ENCODE data around the gene SMG9. TPM values are rescaled to one million over a fixed set of nuclear protein-coding genes. Genes with fewer than 3 reads are reported as not detected.
A peak's percentile ranks its signal among the peaks of the same experiment; 100 is the strongest.
"Not testable (repeated sequence)": the region's sequence is repeated elsewhere in the genome, so short reads cannot be mapped to it uniquely, and the experiment has no call there.

The SMG9 gene
- total RNA-seq, 1 donor from 2014 or later, result 35.0 TPM

DNA sequence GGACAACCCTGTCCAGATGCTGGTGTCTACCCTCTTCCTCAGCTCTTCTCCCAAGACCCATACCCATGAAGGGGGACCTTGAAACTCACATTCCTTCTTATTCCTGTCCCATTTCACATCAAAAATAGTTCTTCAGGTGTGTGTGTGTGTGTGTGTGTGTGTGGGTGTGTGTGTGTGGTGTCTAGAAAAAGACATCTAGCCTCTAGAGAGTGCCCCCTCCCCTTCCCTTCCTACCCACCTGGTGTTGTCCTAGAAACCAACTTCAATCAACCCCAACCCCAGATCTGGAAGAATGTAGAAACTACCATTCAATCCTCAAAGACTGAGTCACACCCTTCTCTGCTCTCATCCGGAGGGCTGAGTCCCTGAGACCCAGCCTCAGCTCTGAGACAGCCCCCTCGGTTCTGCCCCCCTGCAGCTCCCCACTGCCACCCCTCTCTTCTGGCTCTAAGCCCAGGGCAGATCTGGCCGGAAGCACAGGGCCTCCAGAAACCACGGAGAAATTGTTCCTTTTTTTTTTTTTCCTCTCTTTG lies 22.5 kb upstream of the SMG9 start:
- H3K4me3 Mint-ChIP-seq (ENCODE audit: unreplicated experiment), result peak overlapping the region; percentile 69
- peaks cover 37% of the 10 kb centered on the region for H3K4me1 Mint-ChIP-seq (ENCODE audit: low read depth, unreplicated experiment)
- H3K27me3 Mint-ChIP-seq (ENCODE audit: low read depth, unreplicated experiment), result peaks cover 30% of the 10 kb centered on the region

GRCh38 chr19:43776286-43776685 lies 21.5 kb upstream of the SMG9 start:
- Mint-ChIP-seq H3K27ac (ENCODE audit: unreplicated experiment) (peak overlapping the region; percentile 18), H3K4me3 (ENCODE audit: unreplicated experiment) (no peak overlapping the region), H3K27me3 (ENCODE audit: low read depth, unreplicated experiment) (peaks cover 29% of the 10 kb centered on the region), H3K4me1 (ENCODE audit: low read depth, unreplicated experiment) (peaks cover 32% of the 10 kb centered on the region), H3K9me3 (ENCODE audit: unreplicated experiment) (peaks cover 2% of the 10 kb centered on the region), H3K36me3 (ENCODE audit: low read depth, unreplicated experiment) (peaks cover 4% of the 10 kb centered on the region)
- no peak overlapping the region for H2AFZ ChIP-seq (ENCODE audit: low read depth, low read length)
- TF ChIP-seq, protein P1, sequence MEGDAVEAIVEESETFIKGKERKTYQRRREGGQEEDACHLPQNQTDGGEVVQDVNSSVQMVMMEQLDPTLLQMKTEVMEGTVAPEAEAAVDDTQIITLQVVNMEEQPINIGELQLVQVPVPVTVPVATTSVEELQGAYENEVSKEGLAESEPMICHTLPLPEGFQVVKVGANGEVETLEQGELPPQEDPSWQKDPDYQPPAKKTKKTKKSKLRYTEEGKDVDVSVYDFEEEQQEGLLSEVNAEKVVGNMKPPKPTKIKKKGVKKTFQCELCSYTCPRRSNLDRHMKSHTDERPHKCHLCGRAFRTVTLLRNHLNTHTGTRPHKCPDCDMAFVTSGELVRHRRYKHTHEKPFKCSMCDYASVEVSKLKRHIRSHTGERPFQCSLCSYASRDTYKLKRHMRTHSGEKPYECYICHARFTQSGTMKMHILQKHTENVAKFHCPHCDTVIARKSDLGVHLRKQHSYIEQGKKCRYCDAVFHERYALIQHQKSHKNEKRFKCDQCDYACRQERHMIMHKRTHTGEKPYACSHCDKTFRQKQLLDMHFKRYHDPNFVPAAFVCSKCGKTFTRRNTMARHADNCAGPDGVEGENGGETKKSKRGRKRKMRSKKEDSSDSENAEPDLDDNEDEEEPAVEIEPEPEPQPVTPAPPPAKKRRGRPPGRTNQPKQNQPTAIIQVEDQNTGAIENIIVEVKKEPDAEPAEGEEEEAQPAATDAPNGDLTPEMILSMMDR (IDR thresholded peaks at IDR 0.05; ENCODE audit: insufficient read depth, low read depth, low read length), result no peak
- TF ChIP-seq EZH2 (IDR thresholded peaks at IDR 0.05; ENCODE audit: insufficient read depth, low read length), result no peak
- no peaks in the 10 kb centered on the region for H3K27me3 ChIP-seq (ENCODE audit: insufficient read depth, low read length)
- no peaks in the 10 kb centered on the region for H4K20me1 ChIP-seq (ENCODE audit: insufficient read depth, low read length)
- H3K27ac ChIP-seq (ENCODE audit: low read depth, low read length), result no peak overlapping the region
- no peaks in the 10 kb centered on the region for H3K36me3 ChIP-seq (ENCODE audit: insufficient read depth, low read length)
- peaks cover 11% of the 10 kb centered on the region for H3K79me2 ChIP-seq (ENCODE audit: insufficient read depth, low read length)
- H3K4me3 ChIP-seq (ENCODE audit: insufficient read depth, low read depth, low read length), result no peak overlapping the region
- H3K9ac ChIP-seq (ENCODE audit: low read length), result no peak overlapping the region
- peaks cover 35% of the 10 kb centered on the region for H3K4me1 ChIP-seq (ENCODE audit: insufficient read depth, low read length)
- H3K9me3 ChIP-seq (ENCODE audit: insufficient read depth, low read depth, low read length), result no peaks in the 10 kb centered on the region
- H3K4me2 ChIP-seq (ENCODE audit: low read length), result no peak overlapping the region
- DNase-seq (ENCODE audit: low read depth), result no peak
- no peak for FAIRE-seq

More for the DNA sequence above, 22.5 kb upstream of the SMG9 start:
- DNase-seq (ENCODE audit: low read depth) (peak; percentile 65), FAIRE-seq (no peak)
- Histone ChIP-seq H3K27me3 (ENCODE audit: insufficient read depth, low read length) (no peaks in the 10 kb centered on the region), H3K4me2 (ENCODE audit: low read length) (peak overlapping the region; percentile 70), H2AFZ (ENCODE audit: low read depth, low read length) (peak overlapping the region; percentile 14), H3K4me3 (ENCODE audit: insufficient read depth, low read depth, low read length) (no peak overlapping the region), H3K9ac (ENCODE audit: low read length) (peak overlapping the region; percentile 8), H3K9me3 (ENCODE audit: insufficient read depth, low read depth, low read length) (no peaks in the 10 kb centered on the region), H4K20me1 (ENCODE audit: insufficient read depth, low read length) (no peaks in the 10 kb centered on the region), H3K79me2 (ENCODE audit: insufficient read depth, low read length) (peaks cover 11% of the 10 kb centered on the region), H3K36me3 (ENCODE audit: insufficient read depth, low read length) (no peaks in the 10 kb centered on the region), H3K27ac (ENCODE audit: low read depth, low read length) (no peak overlapping the region), H3K4me1 (ENCODE audit: insufficient read depth, low read length) (peaks cover 39% of the 10 kb centered on the region)
- Mint-ChIP-seq H3K9me3 (ENCODE audit: unreplicated experiment) (peaks cover 2% of the 10 kb centered on the region), H3K27ac (ENCODE audit: unreplicated experiment) (peak overlapping the region; percentile 90), H3K36me3 (ENCODE audit: low read depth, unreplicated experiment) (peaks cover 4% of the 10 kb centered on the region)
- TF ChIP-seq, protein P1 (IDR thresholded peaks at IDR 0.05; ENCODE audit: insufficient read depth, low read depth, low read length), result no peak
- no peak for TF ChIP-seq EZH2 (IDR thresholded peaks at IDR 0.05; ENCODE audit: insufficient read depth, low read length)

GRCh38 chr19:43775299-43775890 lies 20.6 kb upstream of the SMG9 start:
- no peak overlapping the region for H3K27ac ChIP-seq (ENCODE audit: low read depth, low read length)
- TF ChIP-seq, protein P1 (IDR thresholded peaks at IDR 0.05; ENCODE audit: insufficient read depth, low read depth, low read length), result no peak
- TF ChIP-seq EZH2 (IDR thresholded peaks at IDR 0.05; ENCODE audit: insufficient read depth, low read length), result no peak
- peaks cover 2% of the 10 kb centered on the region for H3K9me3 Mint-ChIP-seq (ENCODE audit: unreplicated experiment)
- H3K36me3 ChIP-seq (ENCODE audit: insufficient read depth, low read length), result no peaks in the 10 kb centered on the region
- DNase-seq (ENCODE audit: low read depth) (no peak), FAIRE-seq (no peak)
- H3K36me3 Mint-ChIP-seq (ENCODE audit: low read depth, unreplicated experiment), result peaks cover 6% of the 10 kb centered on the region
- H3K4me3 ChIP-seq (ENCODE audit: insufficient read depth, low read depth, low read length), result no peak overlapping the region
- H3K27me3 ChIP-seq (ENCODE audit: insufficient read depth, low read length), result no peaks in the 10 kb centered on the region
- H3K4me3 Mint-ChIP-seq (ENCODE audit: unreplicated experiment), result no peak overlapping the region
- H2AFZ ChIP-seq (ENCODE audit: low read depth, low read length), result no peak overlapping the region
- H3K27ac Mint-ChIP-seq (ENCODE audit: unreplicated experiment), result no peak overlapping the region
- no peak overlapping the region for H3K4me2 ChIP-seq (ENCODE audit: low read length)
- peaks cover 11% of the 10 kb centered on the region for H3K79me2 ChIP-seq (ENCODE audit: insufficient read depth, low read length)
- H3K9me3 ChIP-seq (ENCODE audit: insufficient read depth, low read depth, low read length), result no peaks in the 10 kb centered on the region
- H3K9ac ChIP-seq (ENCODE audit: low read length), result no peak overlapping the region
- peaks cover 38% of the 10 kb centered on the region for H3K27me3 Mint-ChIP-seq (ENCODE audit: low read depth, unreplicated experiment)
- no peaks in the 10 kb centered on the region for H4K20me1 ChIP-seq (ENCODE audit: insufficient read depth, low read length)
- peaks cover 28% of the 10 kb centered on the region for H3K4me1 Mint-ChIP-seq (ENCODE audit: low read depth, unreplicated experiment)
- H3K4me1 ChIP-seq (ENCODE audit: insufficient read depth, low read length), result peaks cover 28% of the 10 kb centered on the region

- not testable (repeated sequence) for H3K27me3 ChIP-seq (ENCODE audit: insufficient read depth, low read length); H3K27ac Mint-ChIP-seq (ENCODE audit: unreplicated experiment); H3K4me3 Mint-ChIP-seq (ENCODE audit: unreplicated experiment); FAIRE-seq; H3K9me3 ChIP-seq (ENCODE audit: insufficient read depth, low read depth, low read length); H3K36me3 Mint-ChIP-seq (ENCODE audit: low read depth, unreplicated experiment); H3K36me3 ChIP-seq (ENCODE audit: insufficient read depth, low read length); H3K9me3 Mint-ChIP-seq (ENCODE audit: unreplicated experiment); H3K4me3 ChIP-seq (ENCODE audit: insufficient read depth, low read depth, low read length); DNase-seq (ENCODE audit: low read depth); H3K9ac ChIP-seq (ENCODE audit: low read length); H3K27ac ChIP-seq (ENCODE audit: low read depth, low read length); H4K20me1 ChIP-seq (ENCODE audit: insufficient read depth, low read length)
- peak overlapping the region; percentile 79 for H3K4me2 ChIP-seq (ENCODE audit: low read length)
- H2AFZ ChIP-seq (ENCODE audit: low read depth, low read length), result peak overlapping the region; percentile 47
- H3K4me1 ChIP-seq (ENCODE audit: insufficient read depth, low read length), result peaks cover 25% of the 10 kb centered on the region
- Mint-ChIP-seq H3K27me3 (ENCODE audit: low read depth, unreplicated experiment) (peaks cover 43% of the 10 kb centered on the region), H3K4me1 (ENCODE audit: low read depth, unreplicated experiment) (peaks cover 26% of the 10 kb centered on the region)
- peaks cover 11% of the 10 kb centered on the region for H3K79me2 ChIP-seq (ENCODE audit: insufficient read depth, low read length)
Observed at GRCh38 chr19:43774940-43775258, 20.1 kb upstream of the SMG9 start.

Data from astrocyte (in vitro differentiated cells and primary cell).